Subcutaneous adipose tissue (tissue), 4 donors: ENCODE results near the gene UGP2. TPM values are rescaled to one million over a fixed set of nuclear protein-coding genes. Genes with fewer than 3 reads are reported as not detected.

Experiments
- CTCF ChIP-seq: fragments of 450-650 bp; IDR thresholded peaks from one replicate; pipeline ENCODE4 v1.5.1; 2016; ENCODE audit warnings: low read depth, mild to moderate bottlenecking, control low read depth, antibody characterized with exemption, moderate library complexity
- total RNA-seq, 4 donors: library from RNA; depleted of rRNA; stranded (reverse); fragments of >200 nt; gene quantifications; one replicate each; pipeline ENCODE4 v1.1.0, GENCODE V29; 2016

Gene UGP2
- total RNA-seq, 4 donors from 2014 or later, result 176 to 404 (median 321) TPM

GRCh38 chr2:63842149-63843061, 709 bp downstream of the UGP2 start:
- no peak for TF ChIP-seq CTCF

GRCh38 chr2:63843093-63843492, 1.4 kb downstream of the UGP2 start:
- TF ChIP-seq CTCF, result no peak

GRCh38 chr2:63843791-63844190, 2.1 kb downstream of the UGP2 start:
- no peak for TF ChIP-seq CTCF

GRCh38 chr2:63844616-63845015, 2.9 kb downstream of the UGP2 start:
- no peak for TF ChIP-seq CTCF

- TF ChIP-seq CTCF, result no peak
Observed at GRCh38 chr2:63845866-63846265, 4.2 kb downstream of the UGP2 start.

- TF ChIP-seq CTCF, result no peak
Observed at GRCh38 chr2:63846487-63846886, 4.8 kb downstream of the UGP2 start.

GRCh38 chr2:63849381-63850203, 7.9 kb downstream of the UGP2 start:
- TF ChIP-seq CTCF, result no peak
